ENCODE data around the gene EXOC4.

DNA sequence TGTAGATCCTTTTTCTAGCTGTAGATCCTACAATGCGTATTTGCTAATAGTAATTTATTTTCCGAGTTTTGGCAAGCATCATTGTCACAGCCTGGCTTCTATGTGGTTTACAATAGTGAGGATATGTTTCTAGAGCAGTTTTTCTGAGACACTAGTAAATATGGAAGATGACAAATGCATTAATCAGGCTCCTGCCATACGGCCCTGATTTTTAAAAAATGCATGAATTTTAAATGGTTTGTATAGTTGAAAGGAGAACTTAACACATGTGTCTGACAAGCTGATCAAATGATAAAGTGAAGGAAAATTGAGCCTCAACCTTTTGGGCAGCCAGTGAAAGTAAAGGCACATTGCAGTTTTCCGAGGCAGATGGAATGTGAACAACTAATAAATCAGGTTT is 354.1 kb downstream of the EXOC4 start:
- TF ChIP-seq, protein P1, sequence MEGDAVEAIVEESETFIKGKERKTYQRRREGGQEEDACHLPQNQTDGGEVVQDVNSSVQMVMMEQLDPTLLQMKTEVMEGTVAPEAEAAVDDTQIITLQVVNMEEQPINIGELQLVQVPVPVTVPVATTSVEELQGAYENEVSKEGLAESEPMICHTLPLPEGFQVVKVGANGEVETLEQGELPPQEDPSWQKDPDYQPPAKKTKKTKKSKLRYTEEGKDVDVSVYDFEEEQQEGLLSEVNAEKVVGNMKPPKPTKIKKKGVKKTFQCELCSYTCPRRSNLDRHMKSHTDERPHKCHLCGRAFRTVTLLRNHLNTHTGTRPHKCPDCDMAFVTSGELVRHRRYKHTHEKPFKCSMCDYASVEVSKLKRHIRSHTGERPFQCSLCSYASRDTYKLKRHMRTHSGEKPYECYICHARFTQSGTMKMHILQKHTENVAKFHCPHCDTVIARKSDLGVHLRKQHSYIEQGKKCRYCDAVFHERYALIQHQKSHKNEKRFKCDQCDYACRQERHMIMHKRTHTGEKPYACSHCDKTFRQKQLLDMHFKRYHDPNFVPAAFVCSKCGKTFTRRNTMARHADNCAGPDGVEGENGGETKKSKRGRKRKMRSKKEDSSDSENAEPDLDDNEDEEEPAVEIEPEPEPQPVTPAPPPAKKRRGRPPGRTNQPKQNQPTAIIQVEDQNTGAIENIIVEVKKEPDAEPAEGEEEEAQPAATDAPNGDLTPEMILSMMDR (IDR thresholded peaks at IDR 0.05 in 4 of 5, conservative IDR thresholded peaks at IDR 0.05 in 1 of 5): no peak
- no peak for TF ChIP-seq POLR2A (IDR thresholded peaks at IDR 0.05)

All from gastrocnemius medialis (tissue), 4 donors.